Activated CD4-positive, alpha-beta T cell treated with anti-CD3 and anti-CD28 coated beads for 36 hours (primary cell): Measurements from ENCODE around the gene WNT7B. TPM values are rescaled to one million over a fixed set of nuclear protein-coding genes. Genes with fewer than 3 reads are reported as not detected.

Experiments used
- total RNA-seq, 2 experiments: library from RNA; stranded (reverse); gene quantifications; one replicate each; pipeline ENCODE4 v1.2.3, GENCODE V29; 2021

WNT7B gene
- total RNA-seq, 2 experiments from 2014 or later: not detected

Other genes starting within 250 kb of the WNT7B start
- gene PPARA, start 173.4 kb upstream of the WNT7B start, total RNA-seq: 1 to 10 TPM; 6.2 to 8.9 TPM